Prostate gland (tissue), 2 donors: ENCODE measurements around the gene SLC25A31. TPM values are rescaled to one million over a fixed set of nuclear protein-coding genes. Genes with fewer than 3 reads are reported as not detected.

Experiments
- DNase-seq: peaks from one replicate; pipeline ENCODE4 v3.0.0-alpha.2; 2019; ENCODE audit warnings: low spot score
- H3K27ac ChIP-seq, 2 donors: fragments of 200-600 bp; sonication (generic); 2 replicates each; pipeline ENCODE4 v1.5.1; 2017 to 2019
- H3K27me3 ChIP-seq: fragments of 200-600 bp; sonication (generic); replicated peaks from 2 replicates; pipeline ENCODE4 v1.5.1; 2019; ENCODE audit not compliant: insufficient read depth
- H3K36me3 ChIP-seq, 2 donors: fragments of 200-600 bp; sonication (generic); 1 replicate in 1 of 2; 2 replicates in 1 of 2; pipeline versions ENCODE4 v1.5.1 to v1.8.1; 2017 to 2019
- H3K4me1 ChIP-seq: fragments of 200-600 bp; sonication (generic); replicated peaks from 2 replicates; pipeline ENCODE4 v1.5.1; 2019
- H3K4me3 ChIP-seq, 2 donors: fragments of 200-600 bp; sonication (generic); 2 replicates each; pipeline ENCODE4 v1.5.1; 2017 to 2019
- H3K9me3 ChIP-seq: fragments of 200-600 bp; sonication (generic); 2 replicates; pipeline ENCODE4 v1.5.1; 2017
- CTCF ChIP-seq, 4 experiments: fragments of 200-600 bp in 2 of 4; fragments of 450-650 bp in 2 of 4; sonication (generic) in 2 of 4; IDR thresholded peaks; 1 replicate in 3 of 4; 2 replicates in 1 of 4; pipeline ENCODE4 v1.5.1; 2016 to 2019; ENCODE audit warnings: antibody characterized with exemption in 4 of 4, mild to moderate bottlenecking in 2 of 4, moderate library complexity in 2 of 4
- POLR2A ChIP-seq: fragments of 450-650 bp; IDR thresholded peaks from one replicate; pipeline ENCODE4 v1.6.1; 2016; ENCODE audit warnings: antibody characterized with exemption, mild to moderate bottlenecking
- POLR2AphosphoS5 ChIP-seq: sonication (generic); formaldehyde crosslinking; IDR thresholded peaks from one replicate; pipeline ENCODE4 v1.6.1; 2017; ENCODE audit warnings: antibody characterized with exemption
- WGBS: methylation state at CpG from one replicate; pipeline ENCODE4 v1.1.5; 2018; 5-methylcytosine and 5-hydroxymethylcytosine counted together
- intact Hi-C: fragments of 100-400 bp; cut with DNase I; formaldehyde crosslinking; loops from one replicate; pipeline ENCODE4 v1.14.2; 2022
- total RNA-seq, 2 donors: library from RNA; depleted of rRNA; stranded (reverse); fragments of >200 nt; gene quantifications; one replicate each; pipeline ENCODE4 v1.1.0, GENCODE V29; 2016

Gene SLC25A31
- total RNA-seq, 2 donors from 2014 or later, result 7.7 TPM; not detected in 1

GRCh38 chr4:127737295-127737694 is 7.1 kb downstream of the SLC25A31 start:
- Histone ChIP-seq H3K36me3 (no peaks in the 10 kb centered on the region), H3K27ac (no peak overlapping the region), H3K4me3 (no peak overlapping the region), H3K27me3 (no peaks in the 10 kb centered on the region), H3K4me1 (no peaks in the 10 kb centered on the region), H3K9me3 (no peaks in the 10 kb centered on the region)
- DNase-seq, result no peak
- intact Hi-C loops, result no loop called here
- WGBS, result 42% methylated on average over 4 of the region's 4 CpGs
- TF ChIP-seq CTCF (IDR thresholded peaks at IDR 0.05) (no peak), POLR2A (no peak), POLR2AphosphoS5 (no peak)

GRCh38 chr4:127741247-127741646 is 11.0 kb downstream of the SLC25A31 start:
- TF ChIP-seq POLR2A, result no peak
- no peak for TF ChIP-seq CTCF (IDR thresholded peaks at IDR 0.05)
- TF ChIP-seq POLR2AphosphoS5, result no peak

GRCh38 chr4:127747883-127748282 is 17.7 kb downstream of the SLC25A31 start:
- DNase-seq, result no peak
- intact Hi-C loops, result no loop called here
- WGBS, result 89% methylated on average over 4 of the region's 4 CpGs

More at GRCh38 chr4:127741247-127741646, 11.0 kb downstream of the SLC25A31 start:
- no peaks in the 10 kb centered on the region for H3K36me3 ChIP-seq
- no peaks in the 10 kb centered on the region for H3K4me1 ChIP-seq
- no peak for DNase-seq
- H3K27ac ChIP-seq, result no peak overlapping the region
- intact Hi-C loops, result no loop called here
- H3K4me3 ChIP-seq, result no peak overlapping the region
- WGBS, result 100% methylated on average over 1 of the region's 1 CpG
- no peaks in the 10 kb centered on the region for H3K27me3 ChIP-seq
- no peaks in the 10 kb centered on the region for H3K9me3 ChIP-seq

GRCh38 chr4:127748957-127749356 is 18.8 kb downstream of the SLC25A31 start:
- no peak overlapping the region for H3K4me3 ChIP-seq
- H3K4me1 ChIP-seq, result no peaks in the 10 kb centered on the region
- no peak overlapping the region for H3K27ac ChIP-seq
- WGBS, result 96% methylated on average over 2 of the region's 2 CpGs
- no peaks in the 10 kb centered on the region for H3K27me3 ChIP-seq
- intact Hi-C loops, result no loop called here
- no peak for DNase-seq
- H3K9me3 ChIP-seq, result no peaks in the 10 kb centered on the region
- TF ChIP-seq POLR2A (no peak), POLR2AphosphoS5 (no peak), CTCF (IDR thresholded peaks at IDR 0.05) (no peak)
- no peaks in the 10 kb centered on the region for H3K36me3 ChIP-seq

More at GRCh38 chr4:127747883-127748282, 17.7 kb downstream of the SLC25A31 start:
- Histone ChIP-seq H3K4me1 (no peaks in the 10 kb centered on the region), H3K9me3 (no peaks in the 10 kb centered on the region), H3K27ac (no peak overlapping the region), H3K36me3 (no peaks in the 10 kb centered on the region), H3K4me3 (no peak overlapping the region), H3K27me3 (no peaks in the 10 kb centered on the region)
- no peak for TF ChIP-seq POLR2A
- no peak for TF ChIP-seq POLR2AphosphoS5
- no peak for TF ChIP-seq CTCF (IDR thresholded peaks at IDR 0.05)

- no peak overlapping the region for H3K4me3 ChIP-seq
- TF ChIP-seq POLR2A, result no peak
- TF ChIP-seq POLR2AphosphoS5, result no peak
- TF ChIP-seq CTCF (IDR thresholded peaks at IDR 0.05), result no peak
- DNase-seq, result no peak
- intact Hi-C loops, result no loop called here
- no peaks in the 10 kb centered on the region for H3K9me3 ChIP-seq
- H3K27ac ChIP-seq, result no peak overlapping the region
- H3K27me3 ChIP-seq, result no peaks in the 10 kb centered on the region
- H3K36me3 ChIP-seq, result no peaks in the 10 kb centered on the region
- no peaks in the 10 kb centered on the region for H3K4me1 ChIP-seq
- 80% methylated on average over 2 of the region's 2 CpGs for WGBS
Measured at GRCh38 chr4:127756906-127757305, 26.7 kb downstream of the SLC25A31 start.
